HG02642 (cell line): ENCODE results near the gene B4GALT4.

Experiments used
- ATAC-seq: cut with Tn5 transposase; IDR thresholded peaks from one replicate; pipeline ENCODE4 v1.9.1; 2021; ENCODE audit warnings: mild to moderate bottlenecking; ENCODE audit not compliant: unreplicated experiment, poor library complexity

Gene B4GALT4

GRCh38 chr3:119239206-119239820 is 1.4 kb downstream of the B4GALT4 start:
- ATAC-seq, result no peak

GRCh38 chr3:119238363-119238762 is 2.3 kb downstream of the B4GALT4 start:
- ATAC-seq, result no peak

- ATAC-seq, result no peak
Observed at GRCh38 chr3:119237299-119237698, 3.4 kb downstream of the B4GALT4 start.

- ATAC-seq, result no peak
Observed at GRCh38 chr3:119236756-119237155, 3.9 kb downstream of the B4GALT4 start.

- ATAC-seq, result no peak
Observed at GRCh38 chr3:119235151-119235550, 5.5 kb downstream of the B4GALT4 start.

- ATAC-seq, result no peak
Observed at GRCh38 chr3:119234610-119235009, 6.1 kb downstream of the B4GALT4 start.

GRCh38 chr3:119230745-119231144 is 9.9 kb downstream of the B4GALT4 start:
- no peak for ATAC-seq

- ATAC-seq, result no peak
Observed at GRCh38 chr3:119230071-119230470, 10.6 kb downstream of the B4GALT4 start.

GRCh38 chr3:119229190-119229589 is 11.5 kb downstream of the B4GALT4 start:
- no peak for ATAC-seq

- no peak for ATAC-seq
Observed at GRCh38 chr3:119228373-119229145, 12.1 kb downstream of the B4GALT4 start.

- no peak for ATAC-seq
Observed at GRCh38 chr3:119227070-119227850, 13.4 kb downstream of the B4GALT4 start.

- no peak for ATAC-seq
Observed at GRCh38 chr3:119225121-119225520, 15.6 kb downstream of the B4GALT4 start.

- ATAC-seq, result no peak
Observed at GRCh38 chr3:119223511-119223910, 17.2 kb downstream of the B4GALT4 start.

- ATAC-seq, result no peak
Observed at GRCh38 chr3:119222391-119222790, 18.3 kb downstream of the B4GALT4 start.

GRCh38 chr3:119221779-119222320 is 18.8 kb downstream of the B4GALT4 start:
- no peak for ATAC-seq

GRCh38 chr3:119220970-119221667 is 19.6 kb downstream of the B4GALT4 start:
- ATAC-seq, result no peak

- ATAC-seq, result no peak
Observed at GRCh38 chr3:119220198-119220597, 20.5 kb downstream of the B4GALT4 start.

GRCh38 chr3:119219069-119219468 is 21.6 kb downstream of the B4GALT4 start:
- peak; percentile 99 for ATAC-seq

- no peak for ATAC-seq
Observed at GRCh38 chr3:119211803-119212202, 28.9 kb downstream of the B4GALT4 start.

GRCh38 chr3:119211193-119211592 is 29.5 kb downstream of the B4GALT4 start:
- ATAC-seq, result no peak
